GM19324 (cell line): ENCODE results near the gene NMT1.

Source experiments
- ATAC-seq: cut with Tn5 transposase; IDR thresholded peaks from one replicate; pipeline ENCODE4 v1.9.1; 2021; ENCODE audit warnings: mild to moderate bottlenecking, moderate library complexity; ENCODE audit not compliant: unreplicated experiment, low FRiP score

Gene NMT1

GRCh38 chr17:45102856-45103255 lies 41.7 kb downstream of the NMT1 start:
- ATAC-seq, result no peak

GRCh38 chr17:45103269-45103795 lies 42.2 kb downstream of the NMT1 start:
- ATAC-seq, result no peak

DNA sequence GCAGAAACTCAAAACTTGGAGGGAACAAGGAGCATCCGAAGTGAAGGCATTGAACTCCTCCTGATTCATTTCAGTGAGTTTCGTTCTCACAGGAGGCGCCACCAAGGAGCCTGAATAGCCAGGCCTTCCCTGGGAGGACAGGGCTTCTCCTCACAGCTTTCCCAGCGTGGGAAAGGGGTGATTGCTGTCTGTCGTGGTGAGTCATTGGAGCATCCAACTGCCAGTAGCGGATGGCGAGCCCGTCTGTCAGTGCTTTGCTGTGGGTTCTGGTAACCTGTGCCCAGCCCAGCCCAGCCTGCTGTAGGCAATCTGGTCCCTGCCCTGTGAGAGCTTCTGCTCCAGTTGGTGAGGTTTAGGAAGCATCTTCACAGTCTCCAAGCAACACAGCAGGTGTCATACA lies 42.9 kb downstream of the NMT1 start:
- ATAC-seq, result no peak

DNA sequence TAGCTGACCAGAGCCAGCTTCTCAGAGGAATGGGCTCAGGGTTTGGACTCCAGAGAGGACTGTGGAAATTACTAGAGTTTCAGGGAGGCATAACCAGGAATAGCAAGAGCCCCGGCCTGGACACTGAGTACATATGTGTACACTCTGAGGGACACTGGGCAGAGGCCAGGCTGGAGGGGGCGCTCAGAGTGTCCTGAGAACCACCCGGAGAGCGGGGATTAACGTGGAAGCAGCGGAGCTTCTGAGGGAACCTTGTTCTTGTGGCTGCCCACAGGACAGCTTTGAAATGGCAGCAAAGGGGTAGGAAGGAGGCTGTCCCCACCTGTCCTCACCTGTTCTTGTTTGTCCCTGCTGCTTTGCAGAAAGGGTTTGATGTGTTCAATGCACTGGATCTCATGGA lies 43.4 kb downstream of the NMT1 start:
- no peak for ATAC-seq

GRCh38 chr17:45104907-45105624 lies 43.9 kb downstream of the NMT1 start:
- ATAC-seq, result no peak

DNA sequence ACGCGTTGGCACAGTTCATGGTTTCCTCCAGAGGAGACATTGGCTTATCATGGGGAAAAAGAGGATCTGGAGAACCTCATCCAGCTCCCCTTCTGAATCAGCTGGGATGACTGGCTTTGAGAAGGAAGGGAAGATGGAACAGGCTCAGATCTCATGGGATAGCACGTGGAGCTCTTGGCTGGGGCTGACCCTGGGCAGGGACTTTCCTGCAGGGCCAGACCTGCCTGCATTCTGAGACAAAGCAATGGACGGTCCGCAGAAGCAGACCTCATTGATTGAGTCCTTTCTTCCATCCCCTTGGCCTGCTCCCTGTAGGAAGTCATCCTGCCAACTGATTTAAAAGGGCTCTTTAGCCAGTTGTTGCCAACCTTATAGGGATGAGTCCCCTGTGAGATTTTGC lies 45.0 kb downstream of the NMT1 start:
- ATAC-seq, result no peak

GRCh38 chr17:45106582-45106981 lies 45.5 kb downstream of the NMT1 start:
- no peak for ATAC-seq

DNA sequence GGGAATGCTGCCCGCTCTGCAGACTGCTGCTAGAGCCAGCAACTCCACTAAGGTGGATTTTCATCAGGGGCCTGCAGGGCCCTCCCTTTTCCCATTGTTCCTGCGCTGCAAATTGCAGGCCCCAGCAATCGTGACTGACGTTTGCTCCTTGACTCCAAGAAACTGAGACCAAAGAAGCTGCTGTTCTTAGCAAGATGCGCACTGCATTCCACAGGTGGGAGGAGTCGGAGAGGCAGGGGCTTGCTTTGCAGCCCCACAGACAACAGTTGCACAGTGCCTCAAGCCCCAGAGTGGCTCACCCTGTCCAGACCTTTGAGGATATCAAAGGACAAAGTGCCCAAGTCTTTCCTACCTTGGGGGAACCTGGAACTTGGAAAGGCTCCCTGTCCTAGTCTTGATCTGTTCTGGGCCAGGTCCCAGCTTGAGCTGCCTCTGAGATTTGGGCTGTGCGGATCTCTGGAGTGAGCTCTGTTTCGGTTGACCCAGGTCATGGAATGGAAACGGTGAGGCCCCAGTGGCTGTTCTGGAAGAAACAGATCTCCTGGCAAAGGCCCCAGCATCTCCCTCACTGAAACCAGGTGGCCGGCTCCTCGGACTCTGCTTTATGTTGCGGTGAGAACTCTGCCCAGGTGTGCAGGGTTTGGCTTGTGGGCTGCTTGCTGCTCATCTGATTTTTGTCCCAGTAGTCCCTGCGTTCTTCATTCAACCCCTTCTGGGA lies 46.3 kb downstream of the NMT1 start:
- ATAC-seq, result no peak

- ATAC-seq, result no peak
Measured at GRCh38 chr17:45108051-45108450, 46.9 kb downstream of the NMT1 start.

DNA sequence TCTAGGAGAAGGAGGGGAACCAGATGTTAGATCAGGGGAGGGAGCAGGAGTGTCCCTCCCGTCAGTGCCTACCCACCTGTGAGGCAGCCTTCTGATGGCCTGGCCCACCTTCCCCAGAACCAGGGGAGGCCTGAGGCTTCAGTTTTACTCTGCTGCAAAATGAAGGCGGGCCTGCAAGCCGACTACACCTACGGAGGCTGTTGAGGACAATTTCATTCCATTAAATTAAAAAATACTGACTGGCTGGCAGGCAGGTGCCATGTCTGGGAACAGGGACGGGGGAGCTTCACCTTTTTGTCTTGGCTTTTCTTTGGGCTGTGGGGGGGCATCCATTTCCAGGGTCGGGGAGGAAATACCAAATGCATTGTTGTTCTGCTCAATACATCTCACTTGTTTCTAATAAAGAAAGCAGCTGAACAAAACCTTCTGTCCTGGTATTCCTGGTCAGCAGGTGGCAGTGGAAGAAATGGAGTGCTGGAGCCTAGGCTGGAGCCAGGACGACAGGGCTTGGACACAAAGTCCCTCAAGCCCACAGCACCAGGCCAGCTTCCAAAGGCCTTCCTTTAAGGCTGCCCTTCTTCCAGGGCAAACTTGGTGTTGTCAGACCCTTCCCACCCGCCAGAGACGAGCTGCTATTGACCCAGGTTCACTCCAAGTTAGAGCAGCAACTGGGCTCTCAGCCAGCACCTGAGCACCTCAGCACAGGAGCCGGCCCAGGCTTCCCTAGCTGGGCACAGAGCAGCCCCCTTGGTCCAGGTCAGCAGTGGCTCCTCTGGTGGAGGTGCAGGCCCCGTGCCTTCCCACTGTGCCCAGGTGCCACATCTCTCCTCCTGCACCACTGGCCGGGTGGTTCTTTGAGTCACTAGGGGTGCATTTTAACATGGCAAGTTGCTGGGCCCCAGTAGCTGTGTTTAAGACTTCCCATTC lies 47.7 kb downstream of the NMT1 start:
- ATAC-seq, result no peak

- ATAC-seq, result no peak
Measured at GRCh38 chr17:45110676-45111611, 49.8 kb downstream of the NMT1 start.

DNA sequence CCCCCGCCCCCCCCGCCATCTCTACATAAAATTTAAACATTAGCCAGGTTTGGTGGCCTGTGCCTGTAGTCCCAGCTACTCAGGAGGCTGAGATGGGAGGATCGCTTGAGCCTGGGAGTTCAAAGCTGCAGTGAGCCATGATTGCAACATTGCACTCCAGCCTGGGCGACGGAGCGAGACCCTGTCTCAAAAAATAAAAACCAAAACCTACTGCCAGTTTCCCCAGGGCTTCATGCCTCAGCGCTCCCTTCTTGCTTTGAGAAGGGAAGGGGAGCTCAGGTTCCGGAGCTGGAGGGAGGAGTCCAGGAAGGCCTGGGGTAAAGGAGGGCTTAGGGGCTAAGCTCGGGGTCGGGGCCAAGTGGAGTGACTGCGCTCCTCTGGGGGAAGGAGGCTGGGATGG lies 50.7 kb downstream of the NMT1 start:
- no peak for ATAC-seq

DNA sequence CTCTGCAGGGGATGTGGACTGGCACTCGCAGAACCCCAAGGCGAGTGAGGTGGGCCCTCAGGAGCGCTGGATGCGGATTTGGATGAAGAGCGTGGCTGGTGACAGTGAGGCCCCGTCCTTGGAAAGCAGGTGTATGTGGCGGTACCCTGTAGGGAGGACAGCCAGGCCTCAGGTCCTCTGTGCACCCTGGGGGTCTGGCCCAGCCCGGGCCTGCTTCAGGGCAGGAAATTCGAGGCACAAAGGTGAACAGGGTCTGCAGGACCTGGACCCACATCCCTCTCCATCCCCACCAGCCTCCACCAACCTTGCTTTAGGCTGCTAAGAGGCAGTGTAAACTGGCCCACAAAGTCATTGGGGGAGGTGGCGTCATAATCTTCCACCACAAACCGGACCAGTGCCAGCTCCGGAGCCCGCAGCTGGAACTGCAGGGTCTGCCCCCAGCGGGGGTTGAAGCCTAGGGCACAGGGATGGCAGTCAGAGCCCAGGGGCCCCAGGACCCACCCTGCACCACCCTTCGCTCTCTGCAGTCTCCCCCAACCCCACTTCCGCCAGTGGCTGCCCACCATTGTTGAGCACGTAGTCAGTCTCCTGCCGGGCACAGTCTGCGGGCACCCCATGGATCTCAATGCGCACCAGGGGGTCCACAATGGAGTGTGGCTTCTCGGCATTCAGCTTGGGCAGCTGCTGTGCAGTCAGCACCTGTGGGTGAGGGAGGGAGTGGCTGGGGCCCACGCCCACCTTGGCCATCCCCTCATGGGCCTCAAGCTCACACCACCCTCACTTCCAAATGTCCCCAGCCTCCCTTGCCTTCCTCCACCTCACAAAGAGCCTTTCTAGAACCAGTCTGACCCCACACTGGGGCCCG lies 51.7 kb downstream of the NMT1 start:
- no peak for ATAC-seq

GRCh38 chr17:45113424-45113754 lies 52.3 kb downstream of the NMT1 start:
- ATAC-seq, result no peak

DNA sequence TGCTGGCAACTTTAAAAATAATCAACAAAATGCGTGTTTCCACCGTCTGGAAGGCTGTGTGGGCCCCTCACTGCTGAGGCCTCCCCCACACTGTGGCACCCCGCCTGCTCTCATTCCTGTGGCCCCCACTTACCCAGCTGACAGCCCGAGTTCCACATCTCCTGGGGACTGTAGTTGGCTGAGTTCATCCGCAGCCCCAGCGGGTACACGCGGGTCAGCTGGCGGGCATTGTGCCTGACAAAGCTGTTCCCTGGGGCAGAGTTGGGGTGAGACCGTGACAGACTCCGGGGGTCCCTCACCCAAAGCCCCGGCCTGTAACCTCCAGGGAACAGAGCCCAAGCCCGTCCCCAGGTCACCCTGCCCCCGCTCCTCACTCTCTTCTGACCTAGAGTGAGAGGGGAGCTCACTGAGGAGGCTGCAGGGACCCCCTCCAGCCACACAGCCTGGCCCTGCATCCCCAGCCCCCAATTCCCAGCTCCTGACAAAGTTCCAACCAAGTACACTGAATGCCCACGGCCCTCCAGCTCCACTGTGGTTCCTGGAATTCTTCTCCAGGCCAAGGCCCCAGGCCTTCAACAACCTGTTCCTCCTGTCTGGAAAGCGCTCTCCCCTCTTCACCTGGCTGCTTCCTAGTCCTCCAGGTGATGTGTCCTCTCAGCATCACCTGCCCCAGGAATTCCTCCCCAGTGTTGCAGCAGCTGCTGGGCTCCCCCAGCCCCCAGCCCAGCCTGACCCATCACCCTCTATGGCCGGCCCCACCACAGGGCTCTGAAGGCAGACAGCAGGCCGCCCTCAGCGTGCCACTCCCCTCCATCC lies 53.2 kb downstream of the NMT1 start:
- ATAC-seq, result no peak

- no peak for ATAC-seq
Measured at GRCh38 chr17:45115015-45115625, 54.0 kb downstream of the NMT1 start.

GRCh38 chr17:45115871-45116270 lies 54.8 kb downstream of the NMT1 start:
- ATAC-seq, result no peak
